Uterus (tissue), 2 donors: ENCODE results near the gene ZC3H18.

Experiments
- CTCF ChIP-seq, 4 experiments: fragments of 200-600 bp in 2 of 4; fragments of 450-650 bp in 2 of 4; sonication (generic) in 2 of 4; IDR thresholded peaks; one replicate each; pipeline ENCODE4 v1.5.1; 2016 to 2019; ENCODE audit warnings: antibody characterized with exemption in 4 of 4, mild to moderate bottlenecking in 2 of 4, moderate library complexity in 1 of 4
- POLR2A ChIP-seq, 2 donors: fragments of 450-650 bp; IDR thresholded peaks; one replicate each; pipeline ENCODE4 v1.6.1; 2016; ENCODE audit warnings: antibody characterized with exemption in 2 of 2, mild to moderate bottlenecking in 1 of 2, moderate library complexity in 1 of 2

GRCh38 chr16:88535857-88536222 lies 34.4 kb upstream of the ZC3H18 start:
- no peak for TF ChIP-seq CTCF (IDR thresholded peaks at IDR 0.05)
- no peak for TF ChIP-seq POLR2A (IDR thresholded peaks at IDR 0.05)
